ENCODE measurements around the gene COL18A1. TPM values are rescaled to one million over a fixed set of nuclear protein-coding genes. Genes with fewer than 3 reads are reported as not detected.

Gene COL18A1
- total and polyA plus RNA-seq, 8 donors, result 38.7 to 301 (median 77.8) TPM

DNA sequence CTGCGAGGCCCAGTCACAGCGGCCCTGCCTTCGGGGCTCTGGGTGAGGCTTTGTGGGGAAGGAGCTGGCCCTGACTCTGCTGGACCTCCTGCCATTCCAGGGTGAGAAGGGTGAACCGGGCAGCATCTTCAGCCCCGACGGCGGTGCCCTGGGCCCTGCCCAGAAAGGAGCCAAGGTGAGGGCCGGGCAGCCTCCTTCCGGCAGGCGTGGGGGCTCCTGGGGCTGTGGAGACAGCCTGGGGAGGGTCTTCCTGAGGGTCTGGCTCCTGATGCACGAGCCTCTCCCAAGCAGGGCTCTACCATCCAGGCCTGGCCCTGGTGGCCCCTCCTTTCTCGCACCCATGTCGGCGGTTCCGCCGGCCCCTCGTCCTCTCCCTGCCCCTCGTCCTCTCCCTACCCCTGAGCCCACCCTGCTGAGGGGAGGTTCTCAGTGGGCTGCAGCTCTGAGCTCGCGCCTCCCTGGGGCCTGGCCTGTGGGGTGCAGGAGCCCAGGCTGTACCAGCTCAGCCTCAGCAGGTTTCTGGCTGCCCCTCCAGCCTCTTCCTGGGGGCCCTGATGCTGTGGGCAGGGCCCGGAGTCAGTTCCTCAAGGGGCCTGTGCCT, 88.5 kb downstream of the COL18A1 start:
- ATAC-seq (no peak), DNase-seq (peak in 1 of 6 donors; percentile 72), FAIRE-seq (no peak)
- Histone ChIP-seq H3K4me3 (no peak overlapping the region), H3K36me3 (peaks cover 0 to 13% (median 0%) of the 10 kb centered on the region in 3 donors), H3K9me3 (no peaks in the 10 kb centered on the region), H3K27ac (no peak overlapping the region), H3K4me1 (no peaks in the 10 kb centered on the region), H3K27me3 (no peaks in the 10 kb centered on the region)
- WGBS, 2 donors, result 79 to 93% methylated on average over 20 to 21 of the region's 21 CpGs
- TF ChIP-seq, protein P1, sequence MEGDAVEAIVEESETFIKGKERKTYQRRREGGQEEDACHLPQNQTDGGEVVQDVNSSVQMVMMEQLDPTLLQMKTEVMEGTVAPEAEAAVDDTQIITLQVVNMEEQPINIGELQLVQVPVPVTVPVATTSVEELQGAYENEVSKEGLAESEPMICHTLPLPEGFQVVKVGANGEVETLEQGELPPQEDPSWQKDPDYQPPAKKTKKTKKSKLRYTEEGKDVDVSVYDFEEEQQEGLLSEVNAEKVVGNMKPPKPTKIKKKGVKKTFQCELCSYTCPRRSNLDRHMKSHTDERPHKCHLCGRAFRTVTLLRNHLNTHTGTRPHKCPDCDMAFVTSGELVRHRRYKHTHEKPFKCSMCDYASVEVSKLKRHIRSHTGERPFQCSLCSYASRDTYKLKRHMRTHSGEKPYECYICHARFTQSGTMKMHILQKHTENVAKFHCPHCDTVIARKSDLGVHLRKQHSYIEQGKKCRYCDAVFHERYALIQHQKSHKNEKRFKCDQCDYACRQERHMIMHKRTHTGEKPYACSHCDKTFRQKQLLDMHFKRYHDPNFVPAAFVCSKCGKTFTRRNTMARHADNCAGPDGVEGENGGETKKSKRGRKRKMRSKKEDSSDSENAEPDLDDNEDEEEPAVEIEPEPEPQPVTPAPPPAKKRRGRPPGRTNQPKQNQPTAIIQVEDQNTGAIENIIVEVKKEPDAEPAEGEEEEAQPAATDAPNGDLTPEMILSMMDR (IDR thresholded peaks at IDR 0.05), result no peak
- intact Hi-C loops (cut with DNase I), result no loop called here

DNA sequence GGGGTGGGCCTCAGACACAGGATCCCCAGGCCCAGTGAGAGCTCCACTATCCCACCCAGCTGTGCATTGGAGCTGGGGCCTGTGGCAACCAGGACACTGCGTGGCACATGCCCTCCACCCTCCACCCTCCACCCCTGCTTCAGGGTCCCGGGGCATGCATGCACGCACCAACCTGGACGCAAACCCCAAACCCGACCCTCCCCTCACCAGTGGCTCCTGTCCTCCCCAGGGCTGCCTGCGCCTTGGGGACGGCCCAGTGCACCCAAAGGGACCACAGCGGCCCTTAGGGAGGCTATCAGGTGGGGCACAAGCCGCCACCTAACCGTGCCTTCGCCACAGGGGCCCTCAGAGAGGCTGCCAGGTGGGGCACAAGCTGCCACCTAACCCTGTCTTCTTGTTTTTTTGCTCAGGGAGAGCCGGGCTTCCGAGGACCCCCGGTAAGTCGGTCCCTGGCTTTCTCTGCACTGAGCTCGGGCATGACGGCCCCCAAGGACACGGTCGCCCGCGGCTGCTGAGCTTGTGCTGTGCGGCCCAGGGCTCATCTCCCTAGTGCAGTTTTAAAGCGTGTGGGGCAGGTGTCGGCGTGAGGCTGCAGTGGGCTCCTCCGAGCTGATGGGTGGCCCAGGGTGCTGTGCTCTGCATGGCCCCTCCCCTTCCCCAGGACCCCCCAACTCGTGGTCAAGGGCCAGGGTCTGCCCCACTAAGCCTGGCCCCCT, 89.3 kb downstream of the COL18A1 start:
- H3K4me3 ChIP-seq, result no peak overlapping the region
- intact Hi-C loops (cut with DNase I), result no loop called here
- FAIRE-seq (no peak), DNase-seq (peak in 2 of 6 donors; percentile 17 to 50), ATAC-seq (no peak)
- WGBS, 2 donors, result 72 to 79% methylated on average over 20 to 27 of the region's 27 CpGs
- TF ChIP-seq, protein P1 (IDR thresholded peaks at IDR 0.05), result no peak
- H3K9me3 ChIP-seq, result no peaks in the 10 kb centered on the region
- H3K4me1 ChIP-seq, result no peaks in the 10 kb centered on the region
- no peak overlapping the region for H3K27ac ChIP-seq
- no peaks in the 10 kb centered on the region for H3K27me3 ChIP-seq
- peaks cover 0 to 13% (median 0%) of the 10 kb centered on the region in 3 donors for H3K36me3 ChIP-seq

DNA sequence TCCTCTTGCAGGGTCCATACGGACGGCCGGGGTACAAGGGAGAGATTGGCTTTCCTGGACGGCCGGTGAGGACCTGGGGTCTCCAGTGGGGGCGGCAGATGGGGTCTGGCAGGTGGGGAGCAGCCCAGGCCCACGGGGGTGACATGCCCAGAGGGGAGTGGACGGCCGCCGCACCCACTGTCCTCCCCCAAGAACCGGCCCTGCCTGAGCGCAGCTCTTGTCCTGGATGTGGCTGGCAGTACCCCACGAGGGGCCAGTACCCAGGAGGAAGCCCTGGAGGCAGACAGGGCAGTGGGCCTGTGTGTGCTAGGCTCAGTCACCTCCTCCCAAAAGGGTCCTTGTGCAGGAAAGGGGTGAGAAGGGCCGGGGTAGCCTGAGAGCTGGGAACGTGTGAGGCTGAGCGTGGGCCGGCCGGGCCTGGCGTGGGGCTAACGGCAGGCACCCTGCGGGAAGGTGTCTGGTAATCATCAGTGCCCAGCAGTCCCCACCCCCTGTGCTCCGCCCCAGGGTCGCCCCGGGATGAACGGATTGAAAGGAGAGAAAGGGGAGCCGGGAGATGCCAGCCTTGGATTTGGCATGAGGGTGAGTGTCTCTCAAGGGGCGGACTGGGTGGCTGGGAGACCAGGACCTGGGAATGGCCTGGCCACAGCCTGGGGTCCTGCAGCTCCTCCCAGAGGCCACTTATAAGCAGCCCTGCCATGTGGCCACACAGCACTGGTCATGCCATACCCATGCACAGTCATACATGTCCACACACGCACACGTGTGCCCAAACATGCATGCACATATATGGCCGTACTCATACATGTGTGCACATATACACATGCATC, 90.1 kb downstream of the COL18A1 start:
- no peak for FAIRE-seq
- DNase-seq, result peak in 2 of 6 donors; percentile 19 to 69

DNA sequence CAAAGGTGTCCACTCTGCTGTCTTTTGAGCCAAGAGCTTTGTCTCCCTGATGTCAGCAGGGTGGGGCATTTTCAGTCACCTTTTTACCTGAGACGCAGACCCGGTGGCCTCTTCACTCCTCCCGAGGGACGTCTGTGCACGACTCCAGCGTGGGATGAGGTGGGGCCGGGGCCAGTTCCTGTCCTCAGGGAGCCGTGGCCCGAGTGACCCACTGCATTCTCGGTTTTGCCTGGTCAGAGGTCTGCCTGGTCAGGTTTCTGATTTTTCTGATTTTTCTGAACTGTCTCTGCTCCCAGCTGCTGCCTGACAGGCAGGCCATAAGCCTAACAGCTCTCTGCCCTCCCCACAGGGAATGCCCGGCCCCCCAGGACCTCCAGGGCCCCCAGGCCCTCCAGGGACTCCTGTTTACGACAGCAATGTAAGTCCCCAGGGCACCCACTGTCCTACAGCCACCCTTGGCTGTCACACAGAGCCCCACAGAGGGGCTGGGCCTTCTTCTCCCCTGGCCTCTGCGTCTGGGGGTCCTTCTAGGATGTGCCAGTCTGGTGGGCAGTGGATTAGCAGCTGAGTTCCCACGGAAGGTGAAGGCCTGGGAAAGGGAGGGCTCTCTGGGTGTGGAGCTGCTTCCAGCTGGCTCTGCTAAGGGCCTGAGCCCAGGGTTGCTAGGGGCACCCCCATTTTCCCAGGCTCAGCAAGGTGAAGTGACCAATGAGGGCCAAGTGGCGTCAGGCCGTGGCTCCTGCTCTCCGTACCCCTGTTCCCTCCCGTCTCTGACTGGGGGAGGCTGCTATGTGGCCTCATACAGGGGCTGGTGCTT, 91.4 kb downstream of the COL18A1 start:
- ATAC-seq, result no peak
- no peaks in the 10 kb centered on the region for H3K9me3 ChIP-seq
- H3K27ac ChIP-seq, result no peak overlapping the region
- H3K27me3 ChIP-seq, result no peaks in the 10 kb centered on the region
- H3K4me1 ChIP-seq, result no peaks in the 10 kb centered on the region
- 69 to 84% methylated on average over 18 of the region's 18 CpGs for WGBS, 2 donors
- TF ChIP-seq, protein P1 (IDR thresholded peaks at IDR 0.05), result no peak
- intact Hi-C loops (cut with DNase I), result no loop called here
- H3K4me3 ChIP-seq, result no peak overlapping the region
- H3K36me3 ChIP-seq, result peaks cover 0 to 13% (median 0%) of the 10 kb centered on the region in 3 donors
- DNase-seq, result peak in 3 of 6 donors; percentile 11 to 50 (median 49)
- FAIRE-seq, result no peak

More for the DNA sequence above, 90.1 kb downstream of the COL18A1 start:
- Histone ChIP-seq H3K27ac (no peak overlapping the region), H3K27me3 (no peaks in the 10 kb centered on the region), H3K9me3 (no peaks in the 10 kb centered on the region), H3K4me1 (no peaks in the 10 kb centered on the region), H3K36me3 (peaks cover 0 to 13% (median 0%) of the 10 kb centered on the region in 3 donors), H3K4me3 (no peak overlapping the region)
- intact Hi-C loops (cut with DNase I), result no loop called here
- no peak for ATAC-seq
- TF ChIP-seq, protein P1 (IDR thresholded peaks at IDR 0.05), result no peak
- WGBS, 2 donors, result 77 to 87% methylated on average over 30 of the region's 30 CpGs
